Activated CD8-positive, alpha-beta memory T cell treated with anti-CD3 and anti-CD28 coated beads for 4 hours (primary cell): Measurements from ENCODE around the gene MRPL49.
"Not testable (repeated sequence)": the region's sequence is repeated elsewhere in the genome, so short reads cannot be mapped to it uniquely, and the experiment has no call there.

Experiments used
- DNase-seq, 2 donors: peaks; one replicate each; pipeline ENCODE4 v3.0.0-alpha.2; 2020; ENCODE audit warnings: low read depth in 2 of 2

MRPL49 gene

DNA sequence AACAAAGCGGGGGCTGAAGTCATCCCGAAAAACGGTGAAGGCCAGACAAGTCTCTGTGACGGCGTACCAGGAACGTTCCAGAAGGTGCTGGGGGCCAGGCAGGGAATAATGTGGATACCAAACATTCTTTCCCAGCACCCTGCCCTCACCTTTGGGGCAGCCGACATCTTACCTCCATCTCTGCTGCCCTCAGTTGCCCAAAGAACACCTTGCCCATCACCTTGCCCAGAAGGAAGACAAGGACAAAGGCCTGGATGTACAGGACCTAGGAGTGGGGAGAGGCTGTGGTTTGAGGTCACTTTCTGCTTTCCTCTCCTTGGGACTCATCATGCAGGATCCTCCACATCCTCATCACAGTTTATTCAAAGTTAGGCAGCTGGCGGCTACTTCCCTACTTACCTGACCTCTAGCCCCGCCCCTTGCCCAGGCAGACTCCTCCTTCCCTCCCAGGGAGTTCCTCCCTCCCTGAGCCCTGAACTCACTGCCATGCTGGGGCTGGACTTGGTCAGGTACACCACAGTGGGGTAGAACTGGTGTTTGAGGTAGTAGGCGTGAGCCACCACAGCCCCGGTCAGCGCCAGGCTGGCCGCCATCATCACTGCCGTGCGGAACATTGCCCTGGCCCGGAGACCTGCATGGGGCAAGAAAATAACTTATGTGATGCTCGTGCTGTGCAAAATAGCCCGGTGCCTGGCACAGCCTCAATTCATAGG lies 11.0 kb downstream of the MRPL49 start:
- DNase-seq, result no peak

GRCh38 chr11:65133724-65134123 lies 11.6 kb downstream of the MRPL49 start:
- no peak for DNase-seq

GRCh38 chr11:65134240-65134951 lies 12.3 kb downstream of the MRPL49 start, which contains the start of gene SYVN1:
SYVN1 (minus strand) TSS chr11:65134519; CDS start chr11:65133601, 918 bp downstream.
- DNase-seq, result peak; percentile 84 to 89

- DNase-seq, result peak; percentile 65 to 76
Measured at GRCh38 chr11:65134952-65135632, 13.0 kb downstream of the MRPL49 start.

GRCh38 chr11:65135633-65136145 lies 13.6 kb downstream of the MRPL49 start:
- no peak for DNase-seq

GRCh38 chr11:65136515-65137096 lies 14.5 kb downstream of the MRPL49 start:
- no peak for DNase-seq

GRCh38 chr11:65141896-65142494 lies 19.9 kb downstream of the MRPL49 start:
- no peak for DNase-seq

DNA sequence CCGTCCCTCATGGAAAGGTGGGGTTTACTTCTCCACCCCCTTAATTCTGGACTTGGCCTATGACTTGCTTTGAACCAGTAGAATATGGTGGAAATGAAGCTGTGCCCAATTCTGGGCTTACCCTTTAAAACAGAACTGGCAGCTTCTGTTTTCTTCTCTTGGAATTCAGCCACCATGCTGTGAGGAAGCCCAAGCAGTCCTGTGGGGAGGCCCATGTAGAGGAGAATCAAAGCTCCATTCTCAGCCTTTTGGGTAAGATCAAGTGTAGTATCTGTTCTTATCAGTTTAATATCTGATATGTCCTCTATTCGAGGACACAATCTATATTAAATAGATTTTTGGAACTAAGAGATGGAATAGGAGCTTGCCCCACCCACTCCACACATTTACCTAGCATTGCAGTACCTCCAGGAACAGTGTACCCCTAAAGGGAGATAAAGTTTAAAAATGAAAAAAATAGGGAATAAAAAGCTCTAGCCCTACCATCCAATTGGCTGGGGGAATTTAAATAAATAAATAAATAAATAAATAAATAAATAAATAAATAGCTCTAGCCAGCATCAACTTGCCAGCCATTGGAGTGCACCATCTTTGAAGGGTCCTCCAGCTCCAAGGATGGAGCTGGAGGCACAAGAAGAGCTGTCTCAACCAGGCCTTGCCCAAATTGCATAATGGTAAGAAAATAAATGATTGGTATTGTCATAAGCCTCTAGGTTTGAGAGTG lies 25.4 kb downstream of the MRPL49 start:
- DNase-seq, result no peak

DNA sequence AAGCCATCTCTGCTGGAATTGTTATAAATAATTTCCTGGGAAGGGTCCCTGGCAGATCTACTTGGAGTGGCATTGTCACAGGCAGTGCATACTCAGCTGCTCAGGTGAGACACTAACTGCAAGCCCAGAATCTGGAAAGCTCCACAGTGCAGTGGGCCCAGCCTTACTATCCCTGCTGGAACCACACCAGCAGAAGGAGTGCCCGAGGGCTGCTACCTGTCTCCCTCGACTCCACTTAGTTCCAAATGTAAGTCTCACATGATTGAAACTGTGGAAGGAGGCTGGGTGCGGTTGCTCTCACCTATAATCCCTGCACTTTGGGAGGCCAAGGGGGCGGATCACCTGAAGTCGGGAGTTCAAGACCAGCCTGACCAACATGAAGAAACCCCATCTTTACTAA lies 26.5 kb downstream of the MRPL49 start:
- DNase-seq, result no peak

GRCh38 chr11:65150131-65150508 lies 28.0 kb downstream of the MRPL49 start:
- not testable (repeated sequence) for DNase-seq

DNA sequence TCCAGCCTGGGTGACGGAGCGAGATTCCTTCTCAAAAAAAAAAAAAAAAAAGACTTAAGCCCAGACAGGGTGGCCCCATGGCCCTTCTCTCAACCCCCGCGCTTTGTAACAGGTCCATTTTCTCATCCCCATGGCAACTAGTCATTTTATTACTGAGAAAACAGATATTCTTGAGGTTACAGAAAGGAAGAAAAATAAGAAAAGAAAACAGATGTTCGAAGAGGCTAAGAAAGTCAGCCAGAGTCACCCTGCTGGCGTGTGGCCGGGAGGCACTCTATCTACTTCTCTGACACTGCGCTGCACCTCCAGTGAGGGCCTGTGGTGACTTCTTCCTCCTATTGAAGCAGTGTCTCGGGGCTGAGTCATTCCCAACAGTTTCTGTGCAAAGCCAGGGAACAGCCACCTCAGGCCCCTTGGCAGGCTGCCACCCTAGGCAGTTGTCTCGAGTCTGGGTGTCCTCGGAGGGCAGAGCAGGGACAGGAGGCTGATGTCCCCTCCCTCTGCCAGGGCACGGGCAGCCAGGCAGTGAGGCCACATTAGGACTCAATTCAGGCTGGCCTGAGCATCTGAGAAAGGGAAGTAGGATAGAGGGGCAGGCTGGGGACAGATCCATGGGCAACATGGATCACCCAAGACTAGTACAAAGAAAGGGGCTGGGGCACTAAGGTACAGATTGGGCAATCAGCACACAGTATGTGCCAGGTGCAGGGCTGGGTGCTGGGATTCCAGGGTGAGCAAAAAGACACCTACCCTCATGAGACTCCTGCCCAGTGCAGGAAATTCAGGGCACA lies 28.6 kb downstream of the MRPL49 start:
- DNase-seq, result no peak

DNA sequence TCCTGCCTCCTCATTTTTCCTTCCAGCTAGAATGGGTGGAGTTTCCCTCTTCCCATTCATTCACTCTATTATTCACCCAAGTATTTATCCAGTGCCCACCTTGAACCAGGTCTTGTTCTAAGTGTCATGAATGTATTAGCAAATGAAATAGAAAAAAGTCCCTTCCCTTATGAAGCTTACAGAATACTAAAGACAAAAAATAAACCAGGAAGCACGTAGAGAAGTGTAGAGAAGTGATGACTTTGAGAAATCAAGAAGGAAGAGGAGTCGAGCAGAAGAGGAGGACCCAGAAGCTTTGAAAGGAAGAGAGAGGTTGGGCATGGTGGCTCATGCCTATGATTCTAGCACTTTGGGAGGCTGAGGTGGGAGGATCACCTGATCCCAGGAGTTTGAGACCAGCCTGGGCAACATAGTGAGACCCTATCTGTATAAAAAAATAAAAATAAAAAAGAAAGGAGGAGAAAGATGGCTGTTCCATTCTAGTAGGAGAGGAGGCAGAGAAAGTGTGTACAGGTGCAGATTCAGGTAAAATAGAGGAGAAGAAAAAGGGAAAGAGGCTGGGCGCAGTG lies 29.3 kb downstream of the MRPL49 start:
- DNase-seq, result no peak

- DNase-seq, result no peak
Measured at GRCh38 chr11:65152122-65152521, 30.0 kb downstream of the MRPL49 start.

GRCh38 chr11:65156256-65156655 lies 34.1 kb downstream of the MRPL49 start:
- no peak for DNase-seq

- no peak for DNase-seq
Measured at GRCh38 chr11:65156926-65157325, 34.8 kb downstream of the MRPL49 start.

GRCh38 chr11:65157336-65157735 lies 35.2 kb downstream of the MRPL49 start:
- no peak for DNase-seq

GRCh38 chr11:65159012-65159411 lies 36.9 kb downstream of the MRPL49 start:
- no peak for DNase-seq

- DNase-seq, result no peak
Measured at GRCh38 chr11:65160643-65161042, 38.5 kb downstream of the MRPL49 start.

DNA sequence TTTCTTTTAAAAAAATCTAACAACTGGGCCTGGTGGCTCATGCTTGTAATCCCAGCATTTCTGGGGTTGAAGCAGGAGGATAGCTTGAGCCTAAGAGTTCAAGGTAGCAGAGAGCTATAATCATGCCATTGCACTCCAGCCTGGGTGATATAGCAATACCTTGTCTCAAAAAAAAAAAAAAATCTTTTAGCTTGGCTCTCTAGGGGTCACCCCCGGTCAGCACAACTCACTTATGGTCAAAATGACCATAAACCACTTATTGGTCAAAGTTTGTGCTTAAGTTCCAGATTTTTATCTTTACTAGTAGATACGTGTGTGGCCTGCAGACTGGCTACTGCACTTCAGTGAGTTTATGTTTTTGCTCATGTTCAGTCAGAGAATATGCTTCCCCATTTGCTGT lies 41.6 kb downstream of the MRPL49 start:
- no peak for DNase-seq
